ENCODE measurements around the gene PLB1.

PLB1 gene

GRCh38 chr2:28558918-28559317 lies 63.1 kb downstream of the PLB1 start:
- H3K27ac ChIP-seq, result no peak overlapping the region
- no peak for TF ChIP-seq CTCF (conservative IDR thresholded peaks at IDR 0.05)

- no peak for TF ChIP-seq CTCF (conservative IDR thresholded peaks at IDR 0.05)
- H3K27ac ChIP-seq, result no peak overlapping the region
Observed at GRCh38 chr2:28563869-28564268, 68.0 kb downstream of the PLB1 start.

- H3K27ac ChIP-seq, result no peak overlapping the region
- TF ChIP-seq CTCF (conservative IDR thresholded peaks at IDR 0.05), result no peak
Observed at GRCh38 chr2:28564346-28564745, 68.5 kb downstream of the PLB1 start.

- no peak for TF ChIP-seq CTCF (conservative IDR thresholded peaks at IDR 0.05)
Observed at GRCh38 chr2:28565033-28565432, 69.2 kb downstream of the PLB1 start.

GRCh38 chr2:28565720-28566295 lies 69.9 kb downstream of the PLB1 start:
- TF ChIP-seq CTCF (conservative IDR thresholded peaks at IDR 0.05), result no peak
- H3K27ac ChIP-seq, result peak overlapping the region; percentile 70

More at GRCh38 chr2:28565033-28565432, 69.2 kb downstream of the PLB1 start:
- no peak overlapping the region for H3K27ac ChIP-seq

- TF ChIP-seq CTCF (conservative IDR thresholded peaks at IDR 0.05), result peak; percentile 99
Observed at GRCh38 chr2:28566521-28567041, 70.7 kb downstream of the PLB1 start.

GRCh38 chr2:28567061-28567471 lies 71.2 kb downstream of the PLB1 start:
- H3K27ac ChIP-seq, result peak overlapping the region; percentile 70
- TF ChIP-seq CTCF (conservative IDR thresholded peaks at IDR 0.05), result no peak; the same call in 1 of the 2 replicates

More at GRCh38 chr2:28566521-28567041, 70.7 kb downstream of the PLB1 start:
- H3K27ac ChIP-seq, result peak overlapping the region; percentile 70

All from VCaP (cell line).